Activated B cell treated with CpG ODN at 0.5 μM for 24 hours (primary cell): ENCODE measurements around the gene PSME3IP1. TPM values are rescaled to one million over a fixed set of nuclear protein-coding genes. Genes with fewer than 3 reads are reported as not detected.

ENCODE experiments used
- ATAC-seq: fragments of 200-7000 bp; cut with Tn5 transposase; one replicate; pipeline ENCODE4 v1.10.0; 2021; ENCODE audit warnings: low read depth, mild to moderate bottlenecking, moderate library complexity
- CTCF ChIA-PET: fragments of 350-600 bp; sonication (Branson Sonifier 250); formaldehyde crosslinking; loops from one replicate; lab custom pipeline; 2021; ENCODE audit warnings: antibody characterized with exemption; lab: Charles Lee
- POLR2A ChIA-PET: fragments of 350-600 bp; sonication (Branson Sonifier 250); formaldehyde crosslinking; loops from one replicate; lab custom pipeline; 2021; ENCODE audit warnings: antibody characterized with exemption; lab: Charles Lee
- DNase-seq: peaks from one replicate; pipeline ENCODE4 v3.0.0; 2022
- H3K27ac Mint-ChIP-seq: one replicate; pipeline ENCODE4 v1.8.0; 2020; ENCODE audit warnings: mixed read lengths
- H3K27me3 Mint-ChIP-seq: one replicate; pipeline ENCODE4 v1.8.0; 2021; ENCODE audit warnings: mixed read lengths
- H3K36me3 Mint-ChIP-seq: one replicate; pipeline ENCODE4 v1.8.0; 2021; ENCODE audit warnings: low read depth, mixed read lengths
- H3K4me1 Mint-ChIP-seq: one replicate; pipeline ENCODE4 v1.8.0; 2021; ENCODE audit warnings: mixed read lengths
- H3K4me3 Mint-ChIP-seq: one replicate; pipeline ENCODE4 v1.8.0; 2020; ENCODE audit warnings: mild to moderate bottlenecking, mixed read lengths
- H3K9me3 Mint-ChIP-seq: one replicate; pipeline ENCODE4 v1.8.0; 2020; ENCODE audit warnings: mixed read lengths
- intact Hi-C: fragments of 100-400 bp; cut with micrococcal nuclease; formaldehyde crosslinking; loops from one replicate; pipeline ENCODE4 v1.15.1; 2024
- total RNA-seq: library from RNA; stranded (reverse); gene quantifications from 2 replicates; pipeline ENCODE4 v1.2.3, GENCODE V29; 2022
- TF ChIP-seq, protein P1 (sequence below): fragments of 200-600 bp; IDR thresholded peaks from one replicate; pipeline ENCODE4 v1.8.0; 2022; ENCODE audit warnings: antibody characterized with exemption, mild to moderate bottlenecking

Gene PSME3IP1
- total RNA-seq, 1 donor from 2014 or later, result 147 TPM

DNA sequence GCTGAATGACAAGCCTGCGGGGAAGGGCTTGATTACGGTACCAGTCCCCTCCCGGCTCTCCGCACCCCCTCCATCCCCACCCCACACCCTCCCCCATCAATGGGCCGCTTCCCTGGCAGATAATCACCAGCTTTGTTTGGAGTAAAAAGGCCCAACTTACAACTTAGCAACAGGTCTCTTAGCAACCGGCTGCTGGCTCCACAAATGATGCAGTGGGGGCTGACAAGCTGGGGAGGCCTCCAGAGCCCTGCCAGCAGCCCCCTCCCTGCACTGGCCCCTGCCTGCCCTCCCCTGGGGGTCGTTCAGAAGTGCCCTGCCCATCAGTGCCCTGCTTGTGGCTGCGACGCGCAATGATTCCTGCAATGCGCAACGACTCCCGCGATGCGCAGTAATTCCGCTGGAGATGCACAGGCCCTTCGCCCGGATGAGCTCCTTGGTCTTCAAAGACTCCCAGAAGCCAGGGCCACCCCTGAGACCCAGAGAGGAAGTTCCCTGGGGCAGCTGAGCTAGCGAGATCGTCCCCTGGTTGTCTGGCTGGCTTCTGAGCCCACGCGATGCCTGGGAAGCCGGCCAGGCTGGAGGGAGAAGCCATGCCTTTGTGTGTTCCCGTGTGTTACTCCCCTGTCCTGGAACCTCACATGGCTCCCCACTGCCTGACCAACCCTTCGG lies 70.2 kb downstream of the PSME3IP1 start:
- CTCF ChIA-PET, result no interaction called here
- Mint-ChIP-seq H3K27me3 (no peaks in the 10 kb centered on the region), H3K4me3 (no peak overlapping the region), H3K9me3 (no peaks in the 10 kb centered on the region), H3K4me1 (peaks cover 6% of the 10 kb centered on the region), H3K27ac (no peak overlapping the region), H3K36me3 (no peaks in the 10 kb centered on the region)
- intact Hi-C loops, result no loop called here
- POLR2A ChIA-PET, result no interaction called here
- no peak for ATAC-seq
- no peak for DNase-seq
- TF ChIP-seq, protein P1, sequence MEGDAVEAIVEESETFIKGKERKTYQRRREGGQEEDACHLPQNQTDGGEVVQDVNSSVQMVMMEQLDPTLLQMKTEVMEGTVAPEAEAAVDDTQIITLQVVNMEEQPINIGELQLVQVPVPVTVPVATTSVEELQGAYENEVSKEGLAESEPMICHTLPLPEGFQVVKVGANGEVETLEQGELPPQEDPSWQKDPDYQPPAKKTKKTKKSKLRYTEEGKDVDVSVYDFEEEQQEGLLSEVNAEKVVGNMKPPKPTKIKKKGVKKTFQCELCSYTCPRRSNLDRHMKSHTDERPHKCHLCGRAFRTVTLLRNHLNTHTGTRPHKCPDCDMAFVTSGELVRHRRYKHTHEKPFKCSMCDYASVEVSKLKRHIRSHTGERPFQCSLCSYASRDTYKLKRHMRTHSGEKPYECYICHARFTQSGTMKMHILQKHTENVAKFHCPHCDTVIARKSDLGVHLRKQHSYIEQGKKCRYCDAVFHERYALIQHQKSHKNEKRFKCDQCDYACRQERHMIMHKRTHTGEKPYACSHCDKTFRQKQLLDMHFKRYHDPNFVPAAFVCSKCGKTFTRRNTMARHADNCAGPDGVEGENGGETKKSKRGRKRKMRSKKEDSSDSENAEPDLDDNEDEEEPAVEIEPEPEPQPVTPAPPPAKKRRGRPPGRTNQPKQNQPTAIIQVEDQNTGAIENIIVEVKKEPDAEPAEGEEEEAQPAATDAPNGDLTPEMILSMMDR, result no peak

DNA sequence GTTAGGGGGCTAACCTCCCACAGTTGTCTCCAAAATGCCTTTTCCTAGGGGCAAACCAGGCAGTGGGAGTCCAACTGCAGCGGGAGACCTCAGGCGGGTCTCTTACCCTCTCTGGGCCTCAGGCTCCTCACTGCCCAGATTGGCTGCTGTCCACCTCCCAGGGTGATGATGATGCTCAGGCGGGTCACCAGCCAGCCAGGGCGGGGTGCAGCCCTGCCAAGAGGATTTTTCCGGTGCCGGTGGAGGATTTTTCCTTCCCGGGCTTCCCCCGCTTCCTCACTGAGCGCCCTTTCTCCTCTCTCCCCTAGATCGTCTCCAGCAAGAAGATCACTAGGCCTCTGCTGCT lies 70.7 kb downstream of the PSME3IP1 start:
- CTCF ChIA-PET, result no interaction called here
- Mint-ChIP-seq H3K27me3 (no peaks in the 10 kb centered on the region), H3K4me1 (peaks cover 6% of the 10 kb centered on the region), H3K27ac (no peak overlapping the region), H3K9me3 (no peaks in the 10 kb centered on the region), H3K4me3 (no peak overlapping the region), H3K36me3 (no peaks in the 10 kb centered on the region)
- POLR2A ChIA-PET, result no interaction called here
- intact Hi-C loops, result no loop called here
- ATAC-seq (no peak), DNase-seq (no peak)
- TF ChIP-seq, protein P1, result no peak

DNA sequence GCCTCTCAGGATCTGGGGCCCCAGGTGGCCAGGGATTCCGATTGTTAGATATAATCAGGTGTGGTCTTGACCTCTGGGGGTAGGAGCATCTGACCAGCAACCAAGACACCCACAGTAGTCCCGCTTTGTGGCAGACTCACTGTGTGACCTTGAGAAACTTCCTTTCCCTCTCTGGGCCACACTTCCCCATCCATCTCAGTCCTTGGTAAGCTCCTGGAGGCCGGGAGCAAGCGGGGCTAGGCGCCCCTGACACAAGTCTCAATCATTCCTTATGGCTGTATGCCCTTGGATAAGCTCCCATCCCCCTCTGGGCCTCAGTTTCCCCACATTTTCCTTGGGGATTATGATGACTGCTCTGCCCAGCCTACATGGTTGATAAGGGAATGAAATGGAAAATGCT lies 72.2 kb downstream of the PSME3IP1 start:
- Mint-ChIP-seq H3K4me1 (no peaks in the 10 kb centered on the region), H3K9me3 (no peaks in the 10 kb centered on the region), H3K36me3 (no peaks in the 10 kb centered on the region), H3K4me3 (no peak overlapping the region), H3K27ac (no peak overlapping the region), H3K27me3 (no peaks in the 10 kb centered on the region)
- CTCF ChIA-PET, result interaction anchor here (1.7 kb wide), 1 partner anchor 30 kb away, joined by 6 read pairs; no protein-coding TSS in a partner anchor
- intact Hi-C loops, result no loop called here
- DNase-seq (no peak), ATAC-seq (no peak)
- POLR2A ChIA-PET, result no interaction called here
- TF ChIP-seq, protein P1, result no peak

DNA sequence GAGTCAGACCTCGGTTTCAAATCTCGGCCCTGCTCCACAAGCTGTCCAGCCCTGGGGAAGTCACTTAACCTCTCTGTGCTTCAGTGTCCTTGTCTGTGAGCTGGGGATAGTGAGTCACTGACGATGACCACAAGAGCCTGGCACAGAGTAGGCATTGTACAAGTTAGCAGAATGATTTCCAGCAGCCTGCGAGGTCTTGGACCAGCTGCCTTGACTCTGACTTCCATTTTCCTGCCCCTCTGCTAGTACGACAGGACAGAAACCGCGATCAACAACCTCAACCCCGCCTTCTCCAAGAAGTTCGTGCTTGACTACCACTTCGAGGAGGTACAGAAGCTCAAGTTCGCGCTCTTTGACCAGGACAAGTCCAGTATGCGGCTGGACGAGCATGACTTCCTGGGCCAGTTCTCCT lies 72.8 kb downstream of the PSME3IP1 start:
- H3K4me3 Mint-ChIP-seq, result no peak overlapping the region
- TF ChIP-seq, protein P1, result no peak
- CTCF ChIA-PET, result interaction anchor here (1.7 kb wide), 1 partner anchor 29 kb away, joined by 6 read pairs; no protein-coding TSS in a partner anchor
- intact Hi-C loops, result no loop called here
- no peaks in the 10 kb centered on the region for H3K36me3 Mint-ChIP-seq
- H3K27me3 Mint-ChIP-seq, result no peaks in the 10 kb centered on the region
- H3K9me3 Mint-ChIP-seq, result no peaks in the 10 kb centered on the region
- no peak overlapping the region for H3K27ac Mint-ChIP-seq
- no peaks in the 10 kb centered on the region for H3K4me1 Mint-ChIP-seq
- POLR2A ChIA-PET, result no interaction called here
- ATAC-seq, result no peak
- DNase-seq, result no peak

DNA sequence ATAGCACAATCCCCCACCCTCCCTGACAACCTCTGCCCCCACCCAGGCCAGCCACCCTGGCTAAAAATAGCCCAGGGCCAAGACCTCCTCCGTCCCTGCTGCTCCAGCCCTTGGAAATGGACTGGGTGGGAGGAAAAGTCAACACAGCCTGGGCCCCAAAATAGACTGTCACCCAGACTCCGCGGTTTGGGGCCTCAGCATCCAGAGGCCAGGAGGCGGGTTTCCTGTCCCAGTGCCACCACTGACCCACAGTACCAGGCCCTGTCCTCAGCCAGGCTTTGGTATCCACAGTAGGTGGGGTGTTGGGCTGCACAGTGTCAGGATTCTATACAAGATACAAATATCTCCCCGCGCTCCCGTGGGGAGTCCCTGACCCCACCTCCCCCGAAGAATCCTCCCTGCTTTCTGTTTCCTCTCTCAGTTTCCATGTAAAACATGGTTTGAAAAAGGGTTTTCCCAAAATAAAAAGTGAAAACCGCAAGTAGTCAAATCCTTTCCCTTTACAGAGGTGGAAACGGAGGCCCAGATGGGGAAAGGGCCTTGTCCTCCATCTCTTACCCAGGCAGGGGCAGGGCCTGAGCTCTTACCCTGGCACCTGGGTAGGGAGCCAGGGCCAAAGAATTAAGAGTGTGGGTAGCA lies 73.3 kb downstream of the PSME3IP1 start:
- H3K9me3 Mint-ChIP-seq, result no peaks in the 10 kb centered on the region
- no peak for DNase-seq
- H3K36me3 Mint-ChIP-seq, result no peaks in the 10 kb centered on the region
- TF ChIP-seq, protein P1, result no peak
- no peak overlapping the region for H3K4me3 Mint-ChIP-seq
- ChIA-PET POLR2A (no interaction called here), CTCF (interaction anchor here (1.7 kb wide), 1 partner anchor 29 kb away, joined by 6 read pairs; no protein-coding TSS in a partner anchor)
- H3K27me3 Mint-ChIP-seq, result no peaks in the 10 kb centered on the region
- intact Hi-C loops, result no loop called here
- ATAC-seq, result no peak
- H3K4me1 Mint-ChIP-seq, result no peaks in the 10 kb centered on the region
- no peak overlapping the region for H3K27ac Mint-ChIP-seq
